ENCODE measurements around the gene ITPR1.
"Not testable (repeated sequence)": the region's sequence is repeated elsewhere in the genome, so short reads cannot be mapped to it uniquely, and the experiment has no call there.

The ITPR1 gene

DNA sequence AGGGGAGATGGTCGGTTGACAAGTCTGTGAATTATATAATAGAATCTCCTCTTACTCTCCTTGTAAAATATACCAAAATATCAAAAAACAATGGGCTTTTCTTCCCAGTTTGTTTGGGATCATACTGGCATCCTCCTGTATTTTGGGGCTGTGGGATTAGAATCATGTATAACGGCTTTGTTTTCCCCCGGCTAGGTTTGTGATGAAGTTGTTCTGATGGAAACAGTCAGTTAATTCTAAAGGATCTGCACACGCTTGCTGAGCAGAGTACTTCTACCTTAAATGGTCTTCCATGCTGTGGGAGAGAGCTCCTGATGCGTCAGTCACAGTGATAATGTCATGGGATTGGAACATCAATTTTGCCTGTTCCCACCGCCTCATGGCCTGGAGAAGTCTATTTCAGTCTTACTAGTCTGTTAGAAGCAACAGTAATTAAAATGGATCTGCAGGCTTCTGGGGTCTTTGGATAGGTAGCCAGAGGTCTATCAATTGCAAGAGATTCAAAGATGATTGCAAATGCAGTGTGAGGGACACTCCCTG lies 81.3 kb downstream of the ITPR1 start:
- no peak for DNase-seq

DNA sequence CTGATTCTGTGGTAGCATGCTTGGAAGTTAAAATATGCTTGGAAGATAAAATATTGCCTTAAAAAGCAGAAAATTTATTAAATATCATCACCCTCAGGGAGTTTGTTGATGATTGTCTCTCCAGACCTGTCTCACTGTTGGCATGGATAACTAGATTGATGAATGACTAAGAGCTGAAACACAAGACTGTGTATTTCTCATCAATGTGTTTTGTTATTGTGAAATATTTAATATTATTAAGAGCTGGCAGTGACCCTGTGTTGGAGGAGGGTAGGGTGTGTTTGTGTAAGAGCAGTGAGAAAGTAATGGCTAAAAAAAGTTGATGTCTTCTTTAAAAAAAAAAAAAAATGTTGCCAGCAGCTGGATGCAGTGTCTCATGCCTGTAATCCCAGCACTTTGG lies 82.2 kb downstream of the ITPR1 start:
- no peak for DNase-seq

DNA sequence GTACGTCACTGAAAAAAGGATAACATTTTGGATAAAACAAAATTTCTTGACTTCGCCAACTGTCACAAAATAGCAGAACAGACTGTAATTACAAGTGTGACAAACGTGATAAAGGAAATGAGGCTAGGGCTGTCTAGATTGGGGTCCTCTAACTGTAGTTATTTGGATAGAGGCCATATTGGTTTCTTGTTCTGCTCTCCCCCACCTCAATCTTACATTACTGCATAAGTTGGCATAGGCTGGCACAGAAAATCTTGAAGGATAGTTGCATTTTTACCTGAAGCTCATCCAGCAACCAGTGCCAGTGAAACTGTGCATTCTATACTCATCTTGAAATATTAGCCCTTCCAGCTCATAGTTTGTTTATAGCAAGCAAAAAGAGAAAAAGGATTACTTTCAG lies 84.6 kb downstream of the ITPR1 start:
- DNase-seq: no peak

DNA sequence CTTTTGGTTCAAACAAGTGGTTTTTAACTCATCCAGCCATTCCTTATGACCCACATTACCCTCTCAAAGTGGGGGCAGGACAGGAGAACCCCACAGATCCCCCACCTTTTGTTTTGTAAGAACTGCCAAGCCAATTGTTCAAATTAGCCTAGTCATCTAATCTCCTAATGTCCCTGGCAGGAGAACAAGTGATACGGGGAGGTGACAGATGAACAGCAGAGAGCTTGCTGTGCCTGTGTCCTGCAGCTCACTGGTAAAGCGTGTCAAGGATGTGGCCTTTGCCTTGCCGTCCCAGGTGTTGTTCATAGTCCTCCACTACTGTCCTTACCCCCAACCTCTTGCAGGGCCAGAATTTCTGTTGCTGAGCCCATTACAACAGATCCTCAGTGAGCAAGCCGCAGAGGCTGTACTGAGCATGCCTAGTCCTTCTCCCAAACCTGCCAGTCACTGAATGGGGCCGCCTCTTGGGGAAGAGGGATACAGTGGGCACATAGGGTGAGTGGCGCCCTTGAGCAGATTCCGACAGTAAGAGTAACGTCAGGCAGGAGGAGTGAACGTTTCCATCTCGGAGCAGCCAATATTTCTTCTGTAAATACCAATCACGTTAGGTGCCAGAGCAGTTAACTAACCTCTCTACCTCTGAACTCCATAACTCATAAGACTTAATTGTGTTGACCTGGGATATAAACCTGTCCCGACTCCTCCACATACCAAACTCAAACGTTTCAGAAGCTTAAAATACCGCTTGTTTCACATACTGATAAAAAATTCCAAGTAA lies 87.4 kb downstream of the ITPR1 start:
- DNase-seq: no peak

DNA sequence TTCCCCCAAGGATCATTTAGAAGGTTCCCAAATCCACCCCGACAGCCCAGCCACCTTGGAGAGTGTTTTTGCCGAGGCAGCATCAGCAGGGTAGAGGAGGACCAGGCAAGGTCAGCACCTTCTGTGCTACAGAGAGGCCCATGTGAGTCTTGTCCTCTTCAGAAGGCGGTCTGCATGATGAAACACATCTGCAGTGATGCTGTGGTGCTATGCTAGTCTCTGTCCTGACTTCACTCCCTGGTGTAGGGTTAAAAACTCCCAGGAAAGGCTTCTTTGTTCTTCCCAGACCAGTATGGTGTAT lies 87.9 kb downstream of the ITPR1 start:
- DNase-seq: no peak

DNA sequence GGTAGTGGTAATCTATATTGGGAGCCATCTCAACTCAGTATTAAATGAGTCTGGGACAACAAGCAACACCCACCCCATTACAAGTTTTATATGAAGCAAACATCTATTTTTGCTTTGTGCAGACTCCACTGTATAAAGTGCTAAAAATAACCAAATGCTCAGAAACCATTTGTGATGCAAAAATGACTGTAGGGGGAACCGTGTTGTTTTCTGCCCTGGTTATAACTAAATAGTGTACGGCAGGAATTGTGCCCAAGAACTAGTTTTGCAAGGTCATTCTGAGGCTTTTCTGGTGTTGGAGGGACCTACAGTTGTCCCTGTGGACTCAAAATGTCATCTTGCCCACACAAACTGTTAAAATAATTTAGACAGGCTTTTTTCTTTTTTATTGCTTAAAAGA lies 88.3 kb downstream of the ITPR1 start:
- no peak for DNase-seq

DNA sequence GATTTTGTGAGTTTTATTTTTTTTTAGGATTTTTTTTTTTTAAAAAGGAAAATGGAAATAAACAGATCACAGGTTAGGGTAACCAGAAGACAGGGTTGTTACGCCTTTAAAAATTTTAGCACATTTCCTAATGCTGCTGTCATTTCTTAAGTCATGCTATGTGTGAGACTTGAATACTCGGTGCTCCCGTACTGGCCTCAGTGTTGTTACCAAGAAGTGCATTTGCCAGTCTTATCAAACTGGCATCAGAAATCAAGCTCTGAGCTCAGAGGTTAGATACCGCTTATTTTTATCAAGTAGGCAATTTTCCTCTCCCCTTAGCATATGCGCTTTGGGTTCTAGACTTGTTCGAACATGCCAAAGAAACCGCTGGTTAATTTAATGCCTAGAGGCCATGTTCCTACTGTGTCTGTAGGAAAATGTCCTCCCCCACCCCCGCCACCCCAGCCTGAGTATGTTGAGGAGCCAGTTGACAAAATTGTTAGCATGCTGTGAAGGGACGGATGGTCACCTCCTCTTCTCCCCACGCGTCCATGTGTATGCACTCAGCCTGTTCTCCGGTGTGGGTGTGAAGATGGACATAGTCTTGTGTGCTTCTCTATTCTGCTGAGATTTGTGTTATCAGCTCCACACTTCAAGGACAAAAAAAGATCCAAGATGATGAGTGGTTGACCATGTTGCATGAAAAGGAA lies 88.9 kb downstream of the ITPR1 start:
- no peak for DNase-seq

DNA sequence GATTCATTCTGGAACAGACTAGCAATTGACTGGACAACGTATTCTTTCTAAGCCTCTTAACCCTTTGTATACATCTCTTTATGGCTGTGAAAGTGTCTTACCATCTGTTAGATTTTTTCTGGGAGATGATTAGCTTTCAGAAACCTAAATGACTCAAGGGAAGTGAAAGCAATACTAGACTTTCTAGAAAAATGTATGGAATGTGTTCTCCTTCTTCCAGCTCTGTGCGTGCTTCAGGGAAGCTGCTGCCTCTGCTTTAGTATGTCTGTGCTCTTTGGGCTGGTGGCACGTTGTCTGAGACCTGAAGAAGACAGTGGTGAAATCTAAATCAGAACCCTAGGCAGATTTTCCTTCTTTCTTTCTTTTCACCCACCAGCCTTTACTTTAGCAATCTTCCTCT lies 89.5 kb downstream of the ITPR1 start:
- no peak for DNase-seq

DNA sequence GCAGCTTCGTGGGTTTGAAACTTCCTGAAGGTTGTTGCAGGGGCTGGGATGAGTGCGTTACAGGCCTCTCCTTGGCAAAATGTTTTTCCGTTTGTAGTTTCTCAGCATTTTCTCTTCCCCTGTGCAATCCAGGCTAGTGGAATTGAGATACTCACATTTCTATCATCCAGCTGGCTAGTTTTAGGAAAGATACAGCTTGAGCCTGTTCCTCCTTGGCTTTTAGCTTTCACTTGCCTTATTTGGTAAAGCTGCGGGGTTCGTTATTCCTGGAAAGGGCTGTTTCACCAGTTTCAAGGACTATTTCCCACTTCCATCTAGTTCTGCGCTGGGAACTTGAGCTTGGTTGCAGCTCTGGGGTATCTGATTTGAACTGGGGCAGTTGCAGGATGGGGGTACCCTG lies 90.3 kb downstream of the ITPR1 start:
- no peak for DNase-seq

DNA sequence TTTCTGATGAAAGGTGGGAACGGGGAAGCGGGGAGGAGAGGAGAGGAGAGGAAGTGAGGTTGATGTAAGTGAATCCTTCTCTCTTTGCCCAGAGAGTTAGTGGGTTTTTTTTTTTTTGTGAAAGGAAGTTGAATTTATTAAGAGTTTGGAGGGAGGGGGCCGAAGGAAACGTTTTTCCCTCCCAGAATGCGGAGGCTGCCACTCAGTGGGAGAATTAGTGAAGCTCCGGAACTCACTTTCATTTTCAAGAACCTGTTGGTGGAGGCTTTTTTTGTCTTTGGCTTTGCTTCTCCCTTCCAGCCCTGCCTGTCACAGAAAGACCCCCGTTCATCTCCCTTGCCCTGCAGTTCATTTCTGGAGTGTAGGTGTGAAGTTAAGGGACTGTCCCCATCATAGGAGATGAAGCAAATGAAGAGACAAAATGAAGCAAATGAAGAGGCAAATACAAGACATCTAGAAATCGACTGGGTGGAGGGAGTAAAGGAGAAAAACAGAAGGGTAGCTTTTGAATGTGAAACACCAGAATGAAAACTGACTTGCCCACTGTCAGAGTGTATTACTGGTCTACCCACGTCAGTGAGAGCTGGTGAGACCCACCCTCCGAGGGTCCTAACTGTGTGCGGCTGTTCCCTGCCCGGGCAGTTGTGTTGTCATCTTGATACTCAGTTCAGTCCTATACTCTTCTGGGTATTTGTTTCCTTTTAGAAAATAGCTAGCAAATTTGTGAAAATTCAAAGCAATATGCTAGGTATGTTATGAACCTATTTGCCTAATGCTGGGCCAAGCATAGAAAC lies 91.5 kb downstream of the ITPR1 start:
- no peak for DNase-seq

DNA sequence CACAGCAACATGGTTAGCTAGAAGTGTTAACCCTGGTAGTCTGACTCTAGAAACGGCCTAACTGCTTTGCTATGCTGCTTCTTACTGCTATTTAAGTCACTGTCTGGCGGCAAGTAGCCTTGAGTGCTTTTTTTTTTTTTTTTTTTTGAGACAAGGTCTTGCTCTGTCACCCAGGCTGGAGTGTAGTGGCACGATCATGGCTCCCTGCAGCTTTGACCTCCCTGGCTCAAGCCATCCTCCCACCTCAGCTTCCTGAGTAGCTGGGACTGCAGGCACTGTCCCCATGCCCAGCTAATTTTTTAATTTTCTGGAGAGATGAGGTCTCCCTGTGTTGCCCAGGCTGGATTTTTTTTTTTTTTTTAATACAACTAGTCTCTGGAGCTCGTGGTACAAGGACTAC lies 93.2 kb downstream of the ITPR1 start:
- DNase-seq: no peak

DNA sequence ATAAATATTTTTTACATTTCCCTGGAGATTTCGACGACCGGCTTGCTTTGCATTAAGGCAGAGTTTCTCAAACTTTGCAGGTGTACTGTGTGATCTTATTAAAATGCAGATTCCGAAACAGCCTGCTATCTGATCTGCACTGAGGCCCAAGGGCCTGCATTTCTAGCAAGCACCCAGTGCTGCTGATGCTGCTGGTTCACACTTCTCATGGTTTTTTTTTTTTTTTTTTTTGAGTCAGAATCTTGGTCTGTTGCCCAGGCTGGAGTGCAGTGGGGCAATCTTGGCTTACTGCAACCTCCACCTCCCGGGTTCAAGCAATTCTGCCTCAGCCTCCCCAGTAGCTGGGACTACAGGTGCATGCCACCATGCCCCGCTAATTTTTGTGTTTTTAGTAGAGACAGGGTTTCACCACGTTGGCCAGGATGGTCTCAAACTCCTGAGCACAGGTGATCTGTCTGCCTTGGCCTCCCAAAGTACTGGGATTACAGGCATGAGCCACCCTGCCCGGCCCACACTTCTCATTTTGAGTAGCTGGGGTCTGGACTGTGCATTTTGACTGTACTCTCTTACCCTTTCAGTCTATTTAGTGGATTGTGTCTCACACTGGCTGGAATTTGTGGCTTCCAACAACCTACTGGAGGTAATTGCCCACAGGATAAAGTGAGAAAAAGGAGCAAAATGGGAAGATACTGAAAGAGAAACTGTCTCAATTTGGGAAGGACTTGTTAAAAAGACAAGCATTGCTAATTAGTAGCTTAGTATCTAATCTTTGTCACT lies 94.1 kb downstream of the ITPR1 start:
- DNase-seq: no peak

DNA sequence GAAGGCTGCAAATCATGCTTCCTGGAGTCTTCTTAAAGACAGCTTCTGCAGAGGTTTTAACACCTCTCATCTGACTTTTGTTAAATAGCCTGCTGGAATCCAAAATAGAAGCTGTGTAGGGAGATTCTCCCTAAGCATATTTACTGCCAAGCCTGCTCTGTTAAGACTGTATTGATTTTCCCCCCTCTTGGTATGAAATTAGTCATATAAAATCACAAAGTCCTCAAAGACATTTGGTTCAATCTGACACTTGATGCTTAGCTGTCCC lies 94.6 kb downstream of the ITPR1 start:
- DNase-seq: no peak

DNA sequence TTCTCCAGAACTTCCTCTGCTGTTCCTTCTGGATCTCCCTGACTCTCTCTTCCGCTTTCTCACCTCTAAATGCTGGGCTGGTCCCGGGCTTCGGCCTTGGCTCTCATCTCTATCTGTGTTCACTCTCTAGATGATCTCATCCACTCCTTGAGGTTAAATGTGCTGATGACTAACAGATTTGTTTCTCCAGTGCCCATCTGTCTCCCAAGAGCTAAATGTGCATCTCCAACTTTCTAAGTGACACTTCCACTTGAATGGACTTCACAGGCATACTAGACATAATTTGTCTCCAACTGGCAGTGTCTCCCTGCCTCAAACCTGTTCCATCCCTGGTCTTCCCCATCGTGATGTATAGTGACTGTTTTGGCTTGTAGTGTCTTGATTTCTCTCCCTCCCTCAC lies 95.3 kb downstream of the ITPR1 start:
- no peak for DNase-seq

DNA sequence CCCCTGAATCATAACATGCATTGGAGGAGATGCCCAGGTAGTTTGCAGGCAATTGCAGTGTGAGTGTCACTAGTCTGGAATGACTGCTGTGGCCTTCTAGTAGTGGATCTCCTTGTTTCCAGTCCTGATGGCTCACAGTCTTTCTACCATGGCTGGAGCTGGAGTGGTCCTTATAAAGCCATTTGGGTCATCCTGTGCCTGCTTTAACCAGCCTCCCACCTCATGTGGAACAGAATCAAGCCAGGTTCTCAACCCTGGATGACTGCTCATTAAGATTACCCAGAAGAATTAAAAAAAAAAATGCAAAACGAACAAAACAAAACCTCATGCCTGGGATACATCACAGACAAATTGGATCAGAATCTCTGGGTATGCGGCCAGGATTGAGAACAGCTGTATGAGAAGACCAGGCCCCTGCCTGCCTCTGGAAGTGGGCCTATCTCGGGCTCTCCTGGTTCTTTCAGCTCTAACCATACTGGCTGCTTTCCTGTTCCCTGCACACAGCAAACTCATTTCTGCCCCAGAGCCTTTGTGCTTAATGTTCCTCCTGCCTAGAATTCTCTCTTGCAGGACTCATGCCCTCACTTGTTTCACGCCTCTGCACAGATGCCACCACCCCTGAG lies 96.4 kb downstream of the ITPR1 start:
- no peak for DNase-seq

DNA sequence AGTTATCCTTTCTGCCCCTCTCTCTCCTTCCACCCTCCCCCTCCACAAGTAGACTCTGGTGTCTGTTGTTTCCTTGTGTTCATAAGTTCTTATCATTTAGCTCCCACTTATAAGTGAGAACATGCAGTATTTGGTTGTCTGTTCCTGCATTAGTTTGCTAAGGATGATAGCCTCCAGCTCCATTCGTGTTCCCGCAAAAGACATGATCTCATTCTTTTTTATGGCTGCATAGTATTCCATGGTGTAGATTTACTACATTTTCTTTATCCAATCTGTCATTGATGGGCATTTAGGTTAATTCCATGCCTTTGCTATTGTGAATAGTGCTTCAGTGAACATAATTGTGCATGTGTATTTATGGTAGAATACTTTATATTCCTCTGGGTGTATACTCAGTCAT lies 97.7 kb downstream of the ITPR1 start:
- not testable (repeated sequence) for DNase-seq

DNA sequence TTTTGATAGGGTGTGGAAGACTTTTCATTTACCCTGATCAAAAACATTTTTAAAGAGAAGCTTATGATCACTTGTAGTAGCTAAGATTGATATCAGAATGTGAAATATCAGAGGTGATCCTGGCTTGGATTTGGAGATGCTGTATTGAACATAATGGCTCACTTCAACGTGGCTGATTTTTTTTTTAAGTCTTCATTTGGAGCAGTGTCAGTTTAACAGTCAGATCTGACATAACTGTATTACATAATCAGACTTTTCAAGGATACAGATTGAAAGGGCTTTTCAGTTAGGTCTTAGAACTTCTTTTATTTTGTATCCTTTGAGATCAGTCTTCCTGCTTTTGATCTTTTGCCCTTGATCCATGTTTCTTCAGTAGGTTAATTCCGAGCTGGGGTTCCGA lies 98.5 kb downstream of the ITPR1 start:
- no peak for DNase-seq

DNA sequence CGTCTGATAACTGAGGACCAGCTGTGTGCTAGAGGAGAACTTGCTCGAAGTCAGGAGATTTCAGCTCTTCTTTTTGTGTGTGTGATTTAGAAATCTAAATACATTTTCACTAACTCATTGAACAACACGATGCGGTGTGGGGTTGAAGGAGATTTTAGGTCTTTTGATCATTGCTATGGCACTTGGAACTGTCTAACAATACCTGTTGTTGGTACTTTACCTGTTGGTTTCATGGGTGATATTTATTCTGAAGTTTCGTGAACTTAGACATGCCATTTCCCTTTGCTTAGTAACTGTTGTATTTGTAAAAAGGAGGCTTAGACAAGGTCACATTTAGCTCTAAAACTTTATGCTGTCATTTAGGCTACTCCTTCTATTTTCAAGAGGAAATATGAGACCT lies 99.9 kb downstream of the ITPR1 start:
- DNase-seq: no peak

DNA sequence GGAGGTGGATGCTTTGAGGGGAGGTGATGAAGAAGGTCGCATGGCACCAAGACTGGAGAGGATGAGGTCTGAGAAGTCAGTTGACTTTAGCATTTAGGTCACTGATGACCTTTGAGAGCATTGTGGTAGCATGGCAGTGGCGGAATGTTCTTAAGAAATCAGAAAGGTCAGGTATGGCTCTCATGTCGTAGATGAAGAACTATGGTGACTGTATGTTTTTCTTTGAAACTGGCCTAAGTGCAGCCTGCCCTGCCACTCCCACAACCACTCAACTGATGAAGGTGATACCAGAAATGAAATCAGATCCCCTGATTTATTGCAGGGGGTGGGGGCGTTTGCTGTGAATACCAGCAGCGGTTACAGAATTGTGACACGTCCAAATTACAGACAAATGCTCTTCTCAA lies 102.6 kb downstream of the ITPR1 start:
- DNase-seq: no peak

DNA sequence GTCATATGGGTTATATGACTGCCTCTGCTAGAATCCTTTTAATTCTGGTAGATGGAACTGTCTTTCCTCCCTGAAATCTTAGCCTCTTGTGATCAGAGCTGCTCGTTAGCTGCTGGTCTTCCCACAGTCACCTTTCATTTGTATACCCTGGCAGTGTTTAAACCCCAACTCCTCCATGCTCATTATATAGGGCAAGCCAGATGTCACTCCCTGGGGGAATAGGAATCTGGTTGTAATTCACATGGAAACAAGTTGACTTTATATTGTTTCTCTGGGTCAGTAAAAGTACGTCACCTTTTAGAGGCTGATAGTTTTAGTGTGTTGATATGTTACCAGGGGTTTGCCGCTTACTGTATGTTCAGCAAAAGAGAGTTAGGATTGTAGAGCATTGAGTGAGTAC lies 103.5 kb downstream of the ITPR1 start:
- no peak for DNase-seq

DNA sequence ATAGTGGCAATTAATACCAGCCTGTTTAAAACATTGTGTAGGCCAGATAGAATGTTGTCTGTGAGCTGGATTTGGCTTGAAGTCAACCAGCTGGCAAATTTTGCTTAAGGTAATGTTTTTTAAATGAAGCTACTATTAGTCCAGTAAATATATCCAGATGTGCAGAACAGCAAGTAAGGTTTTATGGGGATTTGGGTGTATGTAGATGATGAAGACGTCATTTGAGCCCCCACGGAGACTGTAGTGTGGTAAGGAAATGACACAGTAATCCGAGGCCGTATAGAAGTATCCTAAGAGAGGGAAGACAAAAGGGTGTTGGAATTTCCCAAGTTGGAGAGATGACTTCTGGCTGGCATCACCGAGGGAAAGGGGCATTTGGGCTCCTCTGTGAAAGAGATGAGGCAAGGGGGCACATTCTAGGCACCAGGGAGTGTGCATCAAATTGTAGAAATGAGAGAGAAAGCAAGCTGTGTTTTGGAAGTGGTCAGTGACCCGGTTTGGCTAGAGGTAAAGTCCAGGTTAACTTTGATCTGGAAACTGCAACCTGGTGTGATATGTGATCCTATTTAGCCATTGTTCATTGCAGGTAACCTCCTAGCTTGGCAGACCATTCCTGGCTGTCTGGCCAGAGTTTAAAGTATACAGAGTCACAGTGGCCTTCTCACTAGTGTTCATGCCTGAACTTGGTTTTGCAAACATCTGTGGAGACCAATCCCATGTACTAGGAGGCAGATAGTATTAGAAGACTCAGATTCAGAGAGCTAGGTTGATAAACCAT lies 104.2 kb downstream of the ITPR1 start:
- no peak for DNase-seq

DNA sequence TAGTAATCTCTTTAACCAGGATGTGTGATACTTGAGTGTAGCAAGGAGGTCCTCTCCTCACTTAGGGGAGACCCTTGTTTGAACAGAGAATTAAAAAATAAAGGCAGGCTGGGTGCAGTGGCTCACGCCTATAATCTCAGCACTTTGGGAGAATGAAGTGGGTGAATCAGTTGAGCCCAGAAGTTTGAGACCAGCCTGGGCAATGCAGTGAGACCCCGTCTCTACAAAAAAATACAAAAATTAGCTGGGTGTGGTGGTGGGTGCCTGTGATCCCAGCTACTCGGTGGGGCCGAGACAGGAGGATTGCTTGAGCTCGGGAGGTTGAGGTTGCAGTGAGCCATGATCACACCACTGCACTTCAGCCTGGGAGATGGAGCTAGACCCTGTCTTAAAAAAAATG lies 105.1 kb downstream of the ITPR1 start:
- not testable (repeated sequence) for DNase-seq
